ENCODE measurements around the gene GCK.

- TF ChIP-seq TCF4 (CRISPR knock-in tag; IDR thresholded peaks at IDR 0.05; ENCODE audit: borderline replicate concordance) (no peak), PPARA (CRISPR knock-in tag; IDR thresholded peaks at IDR 0.05; ENCODE audit: borderline replicate concordance) (no peak), SNAI2 (CRISPR knock-in tag; IDR thresholded peaks at IDR 0.05) (no peak), OSR1 (CRISPR knock-in tag; IDR thresholded peaks at IDR 0.05) (no peak), ZFP3 (CRISPR knock-in tag; IDR thresholded peaks at IDR 0.05) (no peak), RARB (CRISPR knock-in tag; IDR thresholded peaks at IDR 0.05) (no peak), ISL1 (CRISPR knock-in tag; IDR thresholded peaks at IDR 0.05) (no peak), CSDC2 (CRISPR knock-in tag; IDR thresholded peaks at IDR 0.05) (no peak), ARNTL (CRISPR knock-in tag; IDR thresholded peaks at IDR 0.05; ENCODE audit: borderline replicate concordance, low read depth) (no peak), ZC3H10 (CRISPR knock-in tag; IDR thresholded peaks at IDR 0.05) (no peak)
These were observed 71.3 kb downstream of the GCK start for GRCh38 chr7:44117801-44118429.
